K562 (cell line): ENCODE measurements around the gene HBG1. TPM values are rescaled to one million over a fixed set of nuclear protein-coding genes. Genes with fewer than 3 reads are reported as not detected.
A peak's percentile ranks its signal among the peaks of the same experiment; 100 is the strongest.

Experiments used
- ATAC-seq: fragments of 200-7000 bp; cut with Tn5 transposase; 3 replicates; pipeline ENCODE4 v1.9.1; 2020; ENCODE audit warnings: moderate library complexity
- BruUV-seq: library from RNA; stranded (reverse); fragments of 400-500 nt; replicated peaks from 2 replicates; lab custom pipeline; 2021; lab: Mats Ljungman, UMichigan
- CTCF ChIA-PET: fragments of 300-600 bp; formaldehyde crosslinking; extraction: SDS; loops from one replicate; lab custom pipeline; 2021; ENCODE audit warnings: low intra/inter-chr PET ratio; lab: Yijun Ruan, JAX
- POLR2A ChIA-PET: fragments of 300-600, 350-650 bp; sonication (Branson Sonifier 250); formaldehyde crosslinking; extraction: SDS; loops from one replicate; lab custom pipeline; 2021; ENCODE audit warnings: antibody characterized with exemption, inconsistent platforms; lab: Yijun Ruan, JAX
- DNase-seq, 4 experiments: peaks; one replicate each; pipeline versions ENCODE4 v3.0.0 to v3.0.0-alpha.2; 2011 to 2018; ENCODE audit warnings: low spot score in 3 of 4, mixed read lengths in 3 of 4; ENCODE audit errors: extremely low read depth in 1 of 4
- FAIRE-seq: peaks from 2 replicates; lab custom pipeline; 2011; peaks lifted over from hg19 to GRCh38; lab: Jason Lieb, UNC
- H2AFZ ChIP-seq: 2 replicates; pipeline ENCODE4 v1.6.0; 2011; ENCODE audit warnings: low read depth, low read length, control low read depth, inconsistent platforms
- H3K27ac ChIP-seq: fragments of 200-600 bp; 3 replicates; pipeline ENCODE4 v1.8.0; 2011; ENCODE audit warnings: low read depth, mild to moderate bottlenecking, control low read depth, inconsistent platforms, low read length, moderate library complexity, mixed read lengths; ENCODE audit errors: extremely low read depth
- H3K27me3 ChIP-seq, 2 experiments: fragments of 300-600 bp in 1 of 2; 2 replicates in 1 of 2; 3 replicates in 1 of 2; pipeline versions ENCODE4 v1.6.0 to v1.8.0; 2011; ENCODE audit warnings: inconsistent platforms in 2 of 2, low read length in 2 of 2, mild to moderate bottlenecking in 1 of 2, mixed read lengths in 1 of 2, moderate library complexity in 1 of 2; ENCODE audit not compliant: control insufficient read depth in 2 of 2, insufficient read depth in 2 of 2
- H3K36me3 ChIP-seq: fragments of 300-600 bp; 3 replicates; pipeline ENCODE4 v1.8.0; 2011; ENCODE audit warnings: mild to moderate bottlenecking, low read length, inconsistent platforms; ENCODE audit not compliant: control insufficient read depth, insufficient read depth
- H3K4me1 ChIP-seq, 2 experiments: fragments of 200-600 bp in 1 of 2; replicated peaks in 1 of 2; 2 replicates in 1 of 2; 3 replicates in 1 of 2; pipeline versions ENCODE4 v1.5.1 to v1.8.0; 2011; ENCODE audit warnings: inconsistent platforms in 2 of 2, low read length in 2 of 2, mild to moderate bottlenecking in 1 of 2, mixed read lengths in 1 of 2, moderate library complexity in 1 of 2; ENCODE audit not compliant: control insufficient read depth in 2 of 2, insufficient read depth in 2 of 2
- H3K4me2 ChIP-seq: 2 replicates; pipeline ENCODE4 v1.6.1; 2011; ENCODE audit warnings: low read length, control low read depth, inconsistent platforms, mixed read lengths; ENCODE audit not compliant: insufficient read depth
- H3K4me3 ChIP-seq: fragments of 200-600 bp; sonication (generic), shearing (Covaris generic); 2 replicates; pipeline ENCODE4 v1.5.1; 2016; ENCODE audit warnings: control low read depth, inconsistent platforms
- H3K79me2 ChIP-seq: fragments of 200-600 bp; 3 replicates; pipeline ENCODE4 v1.8.0; 2011; ENCODE audit warnings: low read length, inconsistent platforms; ENCODE audit not compliant: control insufficient read depth, insufficient read depth
- H3K9ac ChIP-seq, 2 experiments: 2 replicates each; pipeline versions ENCODE4 v1.6.0 to v1.6.1; 2011; ENCODE audit warnings: low read depth in 2 of 2, low read length in 2 of 2, control low read depth in 1 of 2, inconsistent platforms in 1 of 2, mild to moderate bottlenecking in 1 of 2, mixed read lengths in 1 of 2; ENCODE audit not compliant: insufficient read depth in 1 of 2
- H3K9me1 ChIP-seq: one replicate; pipeline ENCODE4 v1.6.0; 2011; ENCODE audit warnings: inconsistent platforms, mild to moderate bottlenecking, low read length, moderate library complexity; ENCODE audit not compliant: control insufficient read depth, insufficient read depth
- H3K9me3 ChIP-seq: replicated peaks from 2 replicates; pipeline ENCODE4 v1.5.1; 2011; ENCODE audit warnings: low read depth, low read length, inconsistent platforms; ENCODE audit not compliant: control insufficient read depth, insufficient read depth
- H4K20me1 ChIP-seq: replicated peaks from 2 replicates; pipeline ENCODE4 v1.6.1; 2011; ENCODE audit warnings: low read length, inconsistent platforms, mixed read lengths; ENCODE audit not compliant: control insufficient read depth, insufficient read depth
- HNRNPUL1 ChIP-seq: fragments of 200-400 bp; formaldehyde crosslinking; IDR thresholded peaks from 2 replicates; pipeline ENCODE4 v1.6.1; 2017; ENCODE audit warnings: low read length
- L3MBTL2 ChIP-seq: fragments of 450-650 bp; IDR thresholded peaks from 2 replicates; pipeline ENCODE4 v1.6.1; 2016; ENCODE audit warnings: mild to moderate bottlenecking, moderate library complexity
- MAFF ChIP-seq: IDR thresholded peaks from 2 replicates; pipeline ENCODE4 v1.6.1; 2012; ENCODE audit warnings: low read length, improper control_type of control experiment
- MLLT1 ChIP-seq, 2 experiments: fragments of 450-650 bp; IDR thresholded peaks; 2 replicates each; pipeline ENCODE4 v1.6.1; 2016
- MYNN ChIP-seq, 2 experiments: sonication (generic); formaldehyde crosslinking in 1 of 2; IDR thresholded peaks; 2 replicates each; pipeline versions ENCODE4 v1.5.0 to v1.6.1; 2016 to 2020; ENCODE audit warnings: antibody characterized with exemption in 1 of 2, missing genetic modification reagents in 1 of 2
- RFX5 ChIP-seq: IDR thresholded peaks from 2 replicates; pipeline ENCODE4 v1.6.1; 2011; ENCODE audit warnings: low read depth, mild to moderate bottlenecking, improper control_type of control experiment, low read length
- SMARCC2 ChIP-seq: fragments of 450-650 bp; IDR thresholded peaks from 2 replicates; pipeline ENCODE4 v1.6.1; 2017; ENCODE audit warnings: antibody characterized with exemption, moderate library complexity, mild to moderate bottlenecking, low read depth
- ZEB2 ChIP-seq: fragments of 450-650 bp; IDR thresholded peaks from 2 replicates; pipeline ENCODE4 v1.6.1; 2016
- ZMIZ1 ChIP-seq, 2 experiments: fragments of 150-350 bp in 1 of 2; IDR thresholded peaks; 2 replicates each; pipeline ENCODE4 v1.6.1; 2012 to 2016; ENCODE audit warnings: low read depth in 2 of 2, low read length in 2 of 2, mild to moderate bottlenecking in 1 of 2, moderate library complexity in 1 of 2
- ZNF589 ChIP-seq: fragments of 200-800 bp; sonication (Bioruptor generic); IDR thresholded peaks from 2 replicates; pipeline ENCODE4 v1.6.1; 2016; ENCODE audit warnings: low read depth, missing genetic modification characterization, missing compliant biosample characterization
- ZNF77 ChIP-seq: fragments of 250-450 bp; sonication (Bioruptor Pico); IDR thresholded peaks from 2 replicates; pipeline ENCODE4 v1.5.0; 2020
- WGBS: fragments of 100-300 bp; shearing (Covaris generic); methylation state at CpG from one replicate; pipeline ENCODE4 v1.1.6; 2016; ENCODE audit warnings: low coverage, mixed read lengths; ENCODE audit not compliant: insufficient coverage; ENCODE audit errors: missing lambda C conversion rate; 5-methylcytosine and 5-hydroxymethylcytosine counted together
- in situ Hi-C: fragments of 300-500 bp; cut with MboI; formaldehyde crosslinking; loops from 4 replicates; pipeline ENCODE4 v1.15.0; 2018; ENCODE audit warnings: inconsistent platforms, mixed read lengths
- intact Hi-C: fragments of 100-400 bp; cut with micrococcal nuclease; formaldehyde crosslinking; loops from 2 replicates; pipeline ENCODE4 v1.14.2; 2022
- polyA plus RNA-seq, 8 experiments: library from polyadenylated mRNA; depleted of rRNA in 4 of 8; stranded (reverse) in 5 of 8; unstranded in 3 of 8; fragments of >200 nt; fragmentation: Nextera tagmentation in 2 of 8; fragmentation: Illumina TruSeq in 1 of 8; extraction: Ambion mirVana in 2 of 8; extraction: Trizol in 1 of 8; gene quantifications; 2 replicates each; pipeline versions ENCODE4 v1.2.1 to v1.2.3, GENCODE V29; 2011 to 2014; ENCODE audit warnings: inconsistent platforms in 1 of 8, missing spikeins in 1 of 8
- total RNA-seq, 7 experiments: library from RNA; depleted of rRNA in 6 of 7; stranded (reverse); fragments of >200 nt in 6 of 7; fragmentation: Illumina TruSeq in 2 of 7; extraction: Trizol in 2 of 7; gene quantifications; 2 replicates each; pipeline versions ENCODE4 v1.2.1 to v1.2.3, GENCODE V29; 2011 to 2021; ENCODE audit warnings: low replicate concordance in 1 of 7

Gene HBG1
- total and polyA plus RNA-seq, 9 of the 15 experiments (the other 6 are each of a cell fraction or from before 2014, with no cell fraction given), result 1,066 to 16,338 (median 4,898) TPM

GRCh38 chr11:5252919-5253265, 3.2 kb upstream of the HBG1 start:
- Histone ChIP-seq H3K27me3 (no peaks in the 10 kb centered on the region), H3K9ac (peak overlapping the region; percentile 70 to 87), H3K9me1 (no peaks in the 10 kb centered on the region), H3K4me3 (peak overlapping the region; percentile 58), H2AFZ (no peak overlapping the region), H3K4me2 (peak overlapping the region; percentile 94), H4K20me1 (peaks cover 4% of the 10 kb centered on the region; the same call in 1 of the 2 replicates), H3K79me2 (peaks cover 75% of the 10 kb centered on the region), H3K4me1 (peaks cover 12 to 25% of the 10 kb centered on the region in 2 experiments), H3K36me3 (peaks cover 26% of the 10 kb centered on the region), H3K27ac (peak overlapping the region; percentile 73), H3K9me3 (no peaks in the 10 kb centered on the region)
- no peak for DNase-seq
- CTCF ChIA-PET, result no interaction called here
- ATAC-seq, result no peak
- intact Hi-C loops, result loop anchor here (2.0 kb wide), 1 partner anchor 36 kb away; no protein-coding TSS in a partner anchor
- WGBS, result 11% methylated on average over 1 of the region's 1 CpG
- TF ChIP-seq L3MBTL2 (no peak), ZNF77 (CRISPR knock-in tag) (0 out of 2 replicates have a peak, but pooled peaks have one; percentile 5), MLLT1 (IDR thresholded peaks at IDR 0.05) (peak in 1 of 2 experiments; percentile 68; a peak in 1 of 4 replicates), SMARCC2 (no peak), ZEB2 (no peak), RFX5 (no peak), HNRNPUL1 (no peak), MYNN (IDR thresholded peaks at IDR 0.05) (no peak), MYNN (CRISPR knock-in tag; IDR thresholded peaks at IDR 0.05) (no peak), ZMIZ1 (IDR thresholded peaks at IDR 0.05; ENCODE audit: low read depth in 2 of 2, low read length in 2 of 2) (no peak), MAFF (no peak), ZNF589 (CRISPR knock-in tag) (no peak)
- POLR2A ChIA-PET, result interaction anchor here (0.8 to 6.9 kb wide), 4 partner anchors 16 to 36 kb away, joined by 3 to 30 read pairs (median 13); partner anchors contain the start of gene HBE1
- in situ Hi-C loops, result no loop called here
- no peak for FAIRE-seq
- no TSS peak for BruUV-seq
